ENCODE measurements around the gene RRH.
A peak's percentile ranks its signal among the peaks of the same experiment; 100 is the strongest.
"Not testable (repeated sequence)": the region's sequence is repeated elsewhere in the genome, so short reads cannot be mapped to it uniquely, and the experiment has no call there.

The RRH gene, protein sequence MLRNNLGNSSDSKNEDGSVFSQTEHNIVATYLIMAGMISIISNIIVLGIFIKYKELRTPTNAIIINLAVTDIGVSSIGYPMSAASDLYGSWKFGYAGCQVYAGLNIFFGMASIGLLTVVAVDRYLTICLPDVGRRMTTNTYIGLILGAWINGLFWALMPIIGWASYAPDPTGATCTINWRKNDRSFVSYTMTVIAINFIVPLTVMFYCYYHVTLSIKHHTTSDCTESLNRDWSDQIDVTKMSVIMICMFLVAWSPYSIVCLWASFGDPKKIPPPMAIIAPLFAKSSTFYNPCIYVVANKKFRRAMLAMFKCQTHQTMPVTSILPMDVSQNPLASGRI

DNA sequence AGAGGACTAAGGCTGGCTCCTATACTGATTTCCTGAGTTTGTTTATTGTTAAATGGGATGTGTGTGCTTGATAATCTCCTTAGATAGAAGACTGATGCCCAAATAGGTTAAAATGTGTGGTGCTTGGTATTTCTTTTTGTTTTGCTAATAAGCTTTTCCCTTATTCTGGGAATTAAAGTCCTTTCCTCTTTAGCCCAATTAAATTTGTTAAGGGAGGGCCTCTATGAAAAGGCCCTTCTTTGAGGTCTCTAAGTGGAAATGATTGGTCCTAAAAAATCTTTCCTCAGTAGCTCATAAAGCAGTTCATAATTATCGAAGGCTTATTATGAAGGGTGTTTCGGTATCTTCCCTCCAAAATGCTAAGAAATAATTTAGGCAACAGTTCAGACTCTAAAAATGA lies at the start of gene RRH:
RRH (plus strand) TSS at position 301 of the 400 bp plus-strand sequence; CDS start at position 357, 56 bp downstream.
- DNase-seq: no peak

DNA sequence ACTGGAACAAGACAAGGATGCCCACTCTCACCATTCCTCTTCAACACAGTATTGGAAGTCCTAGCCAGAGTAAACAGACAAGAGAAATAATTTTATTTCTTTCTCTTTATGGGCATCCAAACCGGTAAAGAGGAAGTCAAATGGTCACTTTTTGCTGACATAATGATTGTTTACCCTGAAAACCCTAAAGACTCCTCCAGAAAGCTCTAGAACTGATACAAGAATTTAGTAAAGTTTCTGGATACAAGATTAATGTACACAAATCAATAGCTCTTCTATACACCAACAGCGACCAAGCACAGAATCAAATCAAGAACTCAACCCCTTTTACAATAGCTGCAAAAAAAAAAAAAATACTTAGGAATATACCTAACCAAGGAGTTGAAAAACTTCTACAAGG lies 45.7 kb upstream of the RRH start:
- DNase-seq: not testable (repeated sequence)

DNA sequence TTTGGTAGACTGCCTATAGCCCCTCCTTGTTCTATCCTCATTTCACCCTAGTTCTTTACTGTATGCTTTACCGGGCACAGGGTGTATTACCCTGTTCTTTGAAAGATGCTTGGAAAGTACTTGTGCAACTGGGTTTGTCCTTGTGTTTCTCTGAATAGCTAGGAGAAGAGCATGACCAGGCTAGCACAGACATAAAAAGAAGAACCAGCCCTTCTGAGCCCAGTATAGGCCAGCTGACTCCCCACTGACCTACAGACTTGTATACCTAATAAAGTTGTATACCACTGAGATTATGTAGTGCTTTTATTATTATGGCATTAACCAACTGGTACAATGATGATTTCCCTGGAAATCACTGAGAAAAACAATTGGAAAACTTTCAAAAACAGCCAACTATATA lies 40.9 kb upstream of the RRH start:
- no peak for DNase-seq

DNA sequence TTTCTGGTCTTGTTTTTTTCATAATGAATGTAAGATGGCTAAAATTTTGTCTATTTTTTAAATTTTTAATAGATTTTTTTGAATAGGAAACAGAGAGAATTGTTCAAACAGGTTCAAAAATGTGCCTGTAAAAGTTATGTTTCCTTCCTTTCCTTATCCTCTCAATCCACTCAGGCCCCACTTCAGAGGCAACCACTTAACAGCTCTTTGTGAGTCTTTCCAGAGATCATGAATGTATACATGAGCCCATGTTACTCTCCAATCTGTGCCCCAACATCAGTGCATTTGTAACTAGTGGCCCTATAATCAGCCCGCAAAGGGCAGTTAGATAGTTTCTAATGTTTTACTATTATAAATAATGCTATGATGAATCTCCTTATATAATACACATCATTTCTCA lies 40.0 kb upstream of the RRH start:
- DNase-seq: no peak

DNA sequence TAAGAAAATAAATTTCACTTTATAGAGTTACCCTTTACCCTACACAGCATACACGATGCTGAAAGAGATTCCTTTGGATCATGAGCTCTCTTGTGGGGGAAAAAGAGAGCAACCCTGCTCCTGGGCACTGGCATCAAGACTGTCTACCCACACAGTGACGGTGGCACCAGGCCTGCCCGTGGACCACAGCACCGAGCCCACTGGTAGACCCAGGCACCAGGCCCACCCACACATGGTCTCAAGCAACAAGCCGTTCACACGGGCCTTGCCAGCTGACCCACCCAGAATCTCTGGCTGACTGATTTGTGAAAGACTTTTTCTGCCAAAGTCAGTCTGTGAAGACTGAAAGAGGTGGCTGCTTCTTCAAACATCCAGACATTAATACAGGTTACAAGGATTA lies 32.7 kb upstream of the RRH start:
- DNase-seq: no peak

DNA sequence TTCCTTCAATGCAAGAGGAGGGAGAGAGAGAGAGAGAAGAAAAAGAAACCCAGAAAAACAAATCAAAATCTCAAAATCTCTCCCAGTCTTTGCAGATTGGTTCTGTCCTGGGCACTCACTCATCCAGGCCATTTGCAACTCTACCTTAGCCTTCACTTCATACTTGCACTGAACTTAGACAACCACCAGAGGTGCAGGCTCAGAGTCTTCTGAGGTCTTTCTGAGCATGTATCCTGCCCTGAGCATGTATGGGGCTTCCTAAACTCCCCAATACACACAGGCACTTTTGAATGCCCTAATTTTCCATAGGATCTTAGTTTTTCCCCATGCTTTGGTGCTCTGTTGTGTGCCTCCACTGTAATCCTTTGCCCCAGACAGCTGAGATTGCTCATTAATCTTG lies 28.9 kb upstream of the RRH start:
- DNase-seq: no peak

DNA sequence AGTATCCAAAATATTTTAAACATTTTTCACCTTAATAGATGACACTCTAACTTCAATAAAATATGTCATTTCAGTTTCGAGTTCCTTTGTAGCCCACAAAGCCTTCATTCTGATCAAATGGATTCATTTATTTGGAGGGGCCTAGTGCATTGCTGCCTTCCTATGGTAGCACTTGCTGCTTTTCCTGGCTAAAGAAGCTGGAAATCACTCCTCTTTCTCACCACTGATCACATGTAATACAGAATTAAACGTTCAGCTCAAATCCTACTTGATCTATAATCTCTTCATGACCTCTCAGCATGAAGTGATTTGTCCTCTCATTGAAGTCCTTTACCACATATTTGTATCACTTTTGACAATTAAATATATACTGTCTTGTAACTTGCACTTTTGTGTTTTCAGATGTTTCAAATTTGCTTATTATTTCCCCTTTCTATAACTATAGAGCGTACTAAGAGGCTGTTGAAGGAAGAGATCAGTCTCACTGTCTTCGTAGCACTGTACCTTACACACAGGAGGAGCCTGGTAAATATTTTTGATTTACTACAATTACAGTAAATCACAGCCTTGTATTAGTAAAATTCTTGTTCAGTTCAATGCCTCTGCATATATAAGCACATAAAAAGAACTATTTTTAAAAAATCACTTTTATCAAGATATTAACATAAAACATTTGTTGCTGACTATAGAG lies 26.5 kb upstream of the RRH start:
- DNase-seq: no peak

DNA sequence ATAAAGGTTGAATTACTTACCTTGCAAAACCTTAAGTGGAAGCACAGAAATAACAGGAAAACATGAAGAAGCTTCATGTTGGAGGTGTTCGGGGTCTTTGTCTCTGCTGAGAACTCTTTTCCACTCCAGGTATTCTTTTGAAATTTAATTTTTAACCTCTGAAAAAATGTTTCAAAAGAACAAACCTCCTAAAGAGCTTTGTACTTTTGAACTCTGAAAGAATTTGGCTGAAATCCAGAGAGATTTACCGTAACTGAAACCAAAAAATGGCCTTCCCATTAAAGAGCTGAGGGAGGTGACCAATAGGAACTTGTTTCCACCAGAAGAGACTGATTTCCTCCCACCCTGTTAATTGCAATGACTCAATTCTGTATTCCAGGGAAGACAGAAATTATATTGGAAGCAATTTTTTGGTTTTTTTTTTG lies 25.9 kb upstream of the RRH start, which contains the start of gene CFI:
CFI (minus strand) TSS at position 105 of the 425 bp plus-strand sequence; CDS start at position 77, 28 bp downstream.
- DNase-seq: no peak

DNA sequence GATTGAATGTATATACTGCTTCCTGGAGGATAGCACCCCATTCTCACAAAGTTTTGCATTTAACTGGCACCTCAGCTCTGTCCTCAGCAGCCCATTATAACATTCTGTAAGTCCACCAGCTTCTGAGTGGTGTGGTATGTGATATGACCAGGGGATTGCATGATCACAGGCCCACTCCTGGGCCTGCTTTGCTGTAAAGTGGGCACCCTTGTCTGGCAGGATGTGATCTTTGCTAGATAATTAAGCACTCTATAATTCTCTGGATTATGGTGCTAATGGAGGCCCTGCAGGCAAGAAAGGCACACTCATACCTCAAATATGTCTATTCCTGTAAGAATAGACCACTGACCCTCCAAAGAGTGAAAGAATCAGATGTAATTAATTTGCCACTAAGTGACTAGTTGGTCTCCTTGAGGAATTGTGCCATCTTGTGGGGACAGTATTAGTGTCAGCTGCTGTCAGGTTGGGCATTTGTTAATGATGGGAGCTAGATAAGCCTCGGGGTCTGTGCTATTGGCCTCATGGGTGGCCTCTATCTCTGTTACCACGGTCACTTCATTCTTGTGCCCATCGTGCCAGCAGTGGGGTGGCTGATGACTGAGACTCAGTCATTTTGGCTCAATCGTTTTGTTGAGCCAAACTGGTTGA lies 23.7 kb upstream of the RRH start:
- DNase-seq: peak; percentile 38

DNA sequence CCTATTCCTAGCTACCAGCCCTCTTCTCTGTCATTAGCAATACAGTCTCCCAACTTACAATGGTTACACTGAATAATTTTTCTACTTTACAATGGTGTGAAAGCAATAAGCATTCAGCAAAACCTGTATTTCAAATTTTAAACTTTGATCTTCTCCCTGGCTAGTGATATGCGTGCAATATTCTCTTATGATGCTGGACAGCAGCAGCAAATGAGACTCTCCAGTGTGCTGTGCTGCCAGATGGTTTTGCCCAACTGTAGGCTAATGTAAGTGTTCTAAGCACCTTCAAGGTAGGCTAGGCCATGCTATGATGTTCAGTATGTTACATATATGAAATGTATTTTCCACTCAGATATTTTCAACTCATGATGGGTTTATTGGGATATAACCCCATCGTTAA lies 18.1 kb upstream of the RRH start:
- no peak for DNase-seq

DNA sequence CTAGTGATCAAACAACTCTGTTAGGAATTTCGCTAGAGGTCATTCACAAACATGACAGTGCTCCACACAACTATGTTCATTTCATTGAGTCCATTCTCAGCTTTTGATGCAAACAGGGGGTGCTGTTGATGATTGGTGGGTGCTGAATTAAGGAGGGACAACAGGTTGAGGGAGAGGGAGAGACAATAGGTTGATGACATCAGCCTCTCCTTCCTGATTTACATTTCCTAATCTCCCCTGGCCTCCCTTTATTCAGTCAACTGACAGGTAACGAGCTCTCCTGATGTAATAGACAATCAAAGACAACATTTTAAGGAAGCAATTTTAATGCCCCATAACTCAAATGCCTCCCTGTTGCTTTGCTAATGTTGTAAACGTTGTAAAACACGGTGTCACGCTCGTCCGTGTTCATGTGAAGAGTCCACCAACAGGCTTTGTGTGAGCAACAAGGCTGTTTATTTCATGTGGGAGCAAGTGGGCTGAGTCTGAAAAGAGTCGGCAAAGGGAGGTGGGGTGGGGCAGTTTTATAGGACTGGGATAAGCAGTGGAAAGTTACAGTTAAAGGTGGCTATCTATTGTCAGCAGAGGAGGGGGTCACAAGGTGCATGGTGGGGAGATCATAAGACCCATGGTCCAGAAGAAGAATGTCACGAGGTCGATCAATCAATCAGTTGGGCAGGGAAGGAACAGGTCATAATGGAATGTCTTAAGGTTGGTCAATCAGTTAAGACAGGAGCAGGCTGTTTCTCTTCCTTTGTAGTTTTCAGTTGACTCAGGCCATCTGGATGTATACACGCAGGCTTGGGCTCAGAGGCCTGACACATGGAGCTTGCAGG lies 17.0 kb upstream of the RRH start:
- DNase-seq: no peak

DNA sequence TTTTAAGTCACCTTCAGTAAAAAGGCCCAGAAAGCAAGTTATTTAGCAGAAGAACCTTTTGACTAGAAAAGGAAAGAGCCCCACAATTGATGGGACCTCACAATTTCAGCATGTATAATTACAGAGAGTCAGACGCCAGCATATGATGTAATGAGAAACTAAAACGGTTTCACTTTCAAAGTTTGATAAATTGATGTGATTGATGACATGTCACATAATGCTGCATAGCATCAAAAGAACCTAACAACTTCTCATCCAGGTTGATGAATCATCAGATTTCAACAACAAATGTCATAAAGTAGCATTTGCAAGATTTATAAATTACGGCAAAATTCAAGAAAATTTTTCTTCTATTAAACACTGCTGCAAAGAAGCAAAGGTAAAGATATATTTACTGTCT lies 16.1 kb upstream of the RRH start:
- DNase-seq: no peak

DNA sequence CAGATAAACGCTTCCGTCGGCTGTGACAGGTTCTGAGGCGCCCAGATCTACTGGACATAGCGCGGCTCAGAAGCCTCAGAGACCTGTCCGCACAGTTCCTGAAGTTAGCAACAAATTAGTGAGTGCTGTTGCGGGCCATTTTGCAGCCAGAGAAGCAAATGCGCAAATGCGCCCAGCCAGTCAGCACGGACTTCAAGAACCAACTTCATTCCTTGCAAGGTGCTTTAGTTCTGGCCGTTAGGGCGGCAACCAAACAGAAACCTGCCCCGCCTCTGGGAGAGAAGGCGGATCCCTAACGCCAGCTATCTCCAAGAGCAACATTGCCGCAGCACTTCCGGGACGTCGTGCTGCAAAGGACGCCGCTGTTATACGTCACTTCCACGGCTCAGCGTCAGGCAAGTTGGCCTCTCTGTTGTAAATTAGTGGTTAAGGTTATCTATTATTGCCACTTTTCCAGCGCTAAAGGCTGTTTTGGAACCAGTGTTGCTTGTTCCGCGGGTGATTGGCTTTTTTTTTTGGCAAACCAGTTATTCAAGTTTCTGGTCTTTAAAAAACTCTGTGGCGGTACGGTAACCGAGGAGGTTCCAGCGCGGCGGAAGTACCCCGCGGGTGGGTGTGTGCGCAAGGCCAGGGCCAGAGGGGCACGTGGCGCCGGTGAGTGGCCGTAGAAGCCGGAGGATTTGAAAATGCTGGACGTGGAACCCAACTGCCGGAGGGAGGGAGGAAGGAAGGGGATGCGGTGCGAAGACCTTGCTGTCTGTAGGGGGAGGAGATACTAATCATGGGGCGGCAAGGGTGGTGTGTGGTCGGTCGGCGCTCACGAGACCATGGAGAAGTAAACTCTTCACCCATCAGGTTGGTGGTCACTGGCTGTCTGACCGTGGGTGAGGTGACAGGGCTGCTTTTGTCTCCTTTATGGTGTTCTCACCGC lies 12.4 kb upstream of the RRH start, which contains the start of gene GAR1:
GAR1 (plus strand) TSS at position 612 of the 931 bp plus-strand sequence. CDS start 403 bp downstream, outside the sequence.
- DNase-seq: peak; percentile 89

DNA sequence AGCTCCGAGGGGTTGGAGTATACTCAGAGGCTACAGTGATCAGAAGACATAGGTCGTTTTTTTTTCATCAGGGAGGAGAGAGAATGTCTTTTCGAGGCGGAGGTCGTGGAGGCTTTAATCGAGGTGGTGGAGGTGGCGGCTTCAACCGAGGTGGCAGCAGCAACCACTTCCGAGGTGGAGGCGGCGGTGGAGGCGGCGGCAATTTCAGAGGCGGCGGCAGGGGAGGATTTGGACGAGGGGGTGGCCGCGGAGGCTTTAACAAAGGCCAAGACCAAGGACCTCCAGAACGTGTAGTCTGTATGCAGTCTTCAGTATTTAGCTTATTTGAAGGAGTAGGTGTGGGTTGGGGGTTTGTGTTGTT lies 11.7 kb upstream of the RRH start:
- peak; percentile 57 for DNase-seq

DNA sequence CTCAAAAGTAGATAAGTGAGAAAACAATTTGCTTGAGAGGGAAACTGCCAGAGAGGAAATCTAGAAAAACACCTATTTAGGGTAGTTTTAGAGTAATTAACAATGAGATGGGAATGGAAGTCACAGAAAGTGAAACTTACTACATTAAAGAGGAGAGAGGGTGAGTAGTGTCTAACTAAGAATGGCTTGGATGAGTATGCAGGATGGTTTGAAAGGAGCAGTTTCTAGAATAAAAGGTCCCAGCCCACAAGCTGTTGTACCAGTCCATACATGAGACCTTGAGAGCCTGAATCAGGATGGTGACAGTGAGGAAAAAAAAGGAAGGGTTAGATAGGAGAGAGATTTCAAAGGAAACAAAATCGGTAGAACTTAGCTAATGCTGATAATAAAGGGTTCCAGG lies 10.9 kb upstream of the RRH start:
- DNase-seq: no peak

DNA sequence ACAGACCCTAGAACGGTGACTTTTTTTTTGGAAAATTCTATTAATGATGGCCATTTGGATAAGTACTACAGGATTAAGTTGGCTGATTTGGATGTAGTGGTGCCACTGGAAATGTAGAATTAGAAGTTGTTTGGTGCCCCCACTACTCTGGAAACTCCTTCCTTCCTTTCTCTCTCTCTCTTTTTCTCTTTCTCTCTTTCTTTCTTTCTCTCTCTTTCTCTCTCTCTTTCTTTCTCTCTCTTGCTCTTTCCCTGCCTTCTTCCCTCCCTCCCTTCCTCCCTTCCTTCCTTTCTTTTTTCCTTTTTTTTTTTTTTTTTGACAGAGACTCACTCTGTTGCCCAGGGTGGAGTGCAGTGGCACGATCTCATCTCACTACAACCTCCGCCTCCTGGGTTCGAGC lies 9.5 kb upstream of the RRH start:
- no peak for DNase-seq

DNA sequence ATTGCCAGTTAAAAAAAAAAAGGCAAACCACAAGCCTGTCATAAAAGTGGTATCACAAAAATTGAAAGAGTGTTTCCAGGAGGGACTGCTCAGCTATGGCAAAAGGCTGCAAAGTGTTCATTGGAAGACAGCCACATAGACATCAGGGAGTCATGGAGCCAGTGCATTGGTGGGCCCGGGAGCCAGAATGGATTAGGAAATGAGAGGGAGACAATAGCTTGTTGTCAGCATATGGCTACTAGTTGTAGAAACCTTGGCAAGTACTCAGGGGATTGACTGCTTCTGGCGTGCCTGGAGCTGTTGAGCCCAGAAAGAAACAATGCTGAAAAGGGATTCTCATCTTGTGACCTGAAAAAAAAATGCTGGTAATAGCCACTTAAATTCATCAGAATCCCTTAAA lies 7.2 kb upstream of the RRH start:
- DNase-seq: no peak

DNA sequence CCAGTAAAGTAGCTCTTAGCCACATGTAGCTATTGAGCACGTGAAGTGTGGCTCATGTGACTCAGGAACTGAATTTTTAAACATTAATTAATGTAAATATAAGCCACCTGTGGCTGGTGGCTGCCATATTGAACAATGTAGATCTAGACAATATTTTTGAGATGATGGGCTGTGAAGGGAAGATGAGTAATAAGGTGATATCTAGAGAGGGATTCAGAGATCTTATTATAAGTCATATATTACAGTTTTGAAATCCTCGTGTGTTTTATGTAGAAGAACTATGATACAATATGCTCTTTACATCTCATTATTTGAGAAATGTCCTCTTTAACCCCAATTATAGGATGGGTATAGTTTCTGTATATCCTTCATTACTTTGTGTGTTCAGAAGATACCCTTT lies 6.6 kb upstream of the RRH start:
- DNase-seq: no peak

DNA sequence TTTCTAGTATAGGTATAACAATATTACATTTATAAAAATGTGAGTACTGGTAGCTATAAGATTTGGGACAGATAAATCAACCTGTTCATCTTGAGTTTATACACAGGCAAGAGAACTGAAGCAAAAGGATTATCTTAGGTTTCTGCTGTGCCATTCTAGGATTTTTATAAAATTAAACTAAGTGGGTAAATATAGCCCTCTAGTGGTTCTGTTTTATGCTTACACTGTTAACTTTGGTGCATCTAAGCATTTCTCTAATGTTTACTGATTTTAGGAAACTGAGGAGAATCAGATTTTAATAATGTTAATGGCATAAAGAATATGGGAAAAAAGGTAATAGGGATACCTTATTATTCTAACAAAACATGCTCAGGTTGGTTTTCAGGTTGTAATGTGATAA lies 1.1 kb upstream of the RRH start:
- DNase-seq: peak; percentile 36

DNA sequence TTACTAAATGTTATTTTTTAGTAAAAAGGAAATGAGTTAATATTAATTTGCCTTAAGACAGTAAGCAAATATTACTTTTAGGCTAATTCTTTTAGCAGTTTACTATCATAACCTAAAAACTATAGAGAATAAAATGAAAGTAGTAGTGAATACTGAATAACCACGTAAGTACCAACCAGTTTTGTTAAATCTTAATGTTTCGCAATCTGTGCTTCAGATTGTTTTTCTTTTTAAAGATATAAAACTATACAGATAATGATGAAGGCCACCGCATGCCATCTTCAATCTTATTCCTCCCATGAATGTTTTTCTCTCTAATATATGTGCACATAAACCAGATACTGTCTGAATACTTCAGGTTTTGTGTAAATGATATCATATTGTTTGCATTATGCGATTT lies 6.0 kb downstream of the RRH start:
- DNase-seq: no peak

DNA sequence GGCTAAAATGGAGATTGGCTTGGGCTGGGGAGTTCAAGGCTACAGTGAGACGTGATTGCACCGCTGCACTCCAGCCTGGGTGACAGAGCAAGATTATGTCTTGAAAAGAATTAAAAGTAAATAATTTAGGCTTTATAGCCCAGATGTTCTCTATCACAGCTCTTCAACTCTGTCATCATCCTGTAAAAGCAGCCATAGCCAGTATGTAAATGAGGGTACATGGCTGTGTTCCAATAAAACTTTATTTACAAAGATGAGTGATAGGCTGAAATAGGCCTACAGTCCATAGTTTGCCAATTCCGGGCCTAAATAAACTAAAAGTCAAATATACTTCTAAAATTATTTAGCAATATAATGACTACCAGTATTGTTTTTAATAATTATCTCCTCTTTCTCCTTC lies 9.2 kb downstream of the RRH start:
- DNase-seq: no peak
